Measurements from ENCODE around the gene CNTN6. TPM values are rescaled to one million over a fixed set of nuclear protein-coding genes. Genes with fewer than 3 reads are reported as not detected.

The CNTN6 gene
- total RNA-seq = 2.7 TPM

DNA sequence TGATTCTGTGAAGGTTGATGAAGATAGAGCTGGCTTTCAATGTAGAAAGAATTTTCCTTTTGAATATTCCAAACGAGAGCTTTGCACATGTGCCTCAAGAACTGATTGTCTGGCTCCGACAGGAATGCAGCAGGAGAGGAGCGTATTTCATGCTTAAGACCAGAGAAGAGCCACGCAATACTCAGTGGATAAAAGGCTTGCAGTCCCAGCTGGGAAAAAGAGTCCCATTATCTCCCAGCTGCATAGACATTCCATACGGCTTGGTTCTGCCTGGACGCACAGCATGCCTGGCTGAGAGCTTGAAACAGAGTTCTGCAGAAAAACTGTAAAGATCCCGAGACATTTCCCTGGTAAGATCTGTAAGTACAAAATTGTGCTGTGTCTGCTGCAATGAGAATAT lies at the start of gene CNTN6:
Gene CNTN6, plus strand, starts transcription at position 254 of the 400 bp plus-strand sequence. CDS start 54,985 bp downstream, outside the sequence.
- no peak for DNase-seq (ENCODE audit: low spot score)

DNA sequence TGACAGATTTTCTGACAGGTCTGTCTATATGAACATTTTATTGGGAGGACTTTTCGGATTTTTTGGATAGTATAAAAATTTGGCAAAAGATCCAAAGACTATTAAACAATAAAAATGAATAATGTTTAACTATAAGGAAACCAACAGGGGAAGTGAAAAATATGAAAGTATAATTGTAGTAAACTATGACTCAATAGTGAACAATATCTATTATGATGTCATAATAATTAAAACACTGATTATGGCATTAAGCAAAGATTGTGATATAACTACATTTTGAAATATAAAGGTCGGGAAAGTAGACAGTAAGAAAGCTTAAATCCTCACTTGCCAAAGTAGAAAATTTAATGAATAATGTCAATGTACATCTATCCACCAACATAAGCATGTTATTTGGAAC lies 44.3 kb upstream of the CNTN6 start:
- no peak for DNase-seq (ENCODE audit: low spot score)

DNA sequence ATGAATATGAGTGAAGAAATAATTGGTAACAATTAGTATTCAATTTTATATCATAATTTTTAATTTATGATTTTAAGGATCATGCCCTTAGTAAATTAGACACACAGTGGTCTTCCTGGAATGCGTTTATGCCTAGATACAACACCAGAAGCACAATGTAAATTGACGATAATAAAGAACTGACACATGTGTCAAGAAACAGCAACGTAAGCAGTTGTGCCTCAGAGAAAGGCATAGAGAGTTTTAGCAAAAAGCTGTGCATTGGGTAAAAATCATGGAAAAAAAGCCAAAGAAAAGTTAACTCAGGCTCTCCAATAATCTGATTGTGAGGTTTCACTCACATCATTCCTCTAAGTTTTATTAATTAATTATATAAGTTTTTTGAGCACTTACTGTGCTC lies 37.0 kb upstream of the CNTN6 start:
- DNase-seq (ENCODE audit: low spot score) = no peak

DNA sequence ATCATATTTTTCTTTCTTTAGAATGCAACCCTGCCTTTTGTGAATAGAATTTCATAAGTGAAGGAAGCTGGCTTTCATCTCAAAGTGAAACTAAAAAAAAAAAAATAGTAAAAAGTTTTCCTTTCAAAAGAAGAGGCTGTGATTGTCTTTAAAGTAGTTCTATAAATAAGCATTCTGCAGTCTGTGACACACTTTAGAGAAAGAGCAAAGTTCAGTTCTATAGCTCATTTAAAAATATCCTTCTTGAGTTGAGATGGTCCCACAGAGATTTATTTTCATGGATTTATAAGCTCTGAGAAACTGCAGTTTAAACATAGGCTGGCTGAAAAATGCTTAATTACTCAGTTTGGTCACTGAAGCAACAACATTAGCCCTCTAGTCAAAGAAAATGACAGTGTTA lies 36.1 kb upstream of the CNTN6 start:
- DNase-seq (ENCODE audit: low spot score) = no peak

DNA sequence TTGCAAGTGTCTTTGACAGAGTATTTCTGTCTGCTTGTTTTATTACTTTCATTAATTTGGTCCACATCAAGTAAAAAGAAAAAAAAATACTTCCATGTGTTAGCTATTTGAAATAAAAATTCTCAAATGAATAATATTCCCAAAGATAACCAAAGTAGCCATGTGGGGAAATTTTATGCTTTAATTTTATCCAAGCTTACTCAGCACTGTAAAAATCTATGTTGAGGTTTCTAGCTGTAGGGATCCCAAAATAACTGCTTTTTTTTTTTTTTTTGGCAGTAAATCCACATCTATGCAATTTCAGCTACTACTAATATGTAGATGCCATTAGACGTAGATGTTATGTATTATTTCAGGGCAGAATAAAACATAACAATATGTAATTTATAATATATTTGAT lies 35.4 kb upstream of the CNTN6 start:
- no peak for DNase-seq (ENCODE audit: low spot score)

DNA sequence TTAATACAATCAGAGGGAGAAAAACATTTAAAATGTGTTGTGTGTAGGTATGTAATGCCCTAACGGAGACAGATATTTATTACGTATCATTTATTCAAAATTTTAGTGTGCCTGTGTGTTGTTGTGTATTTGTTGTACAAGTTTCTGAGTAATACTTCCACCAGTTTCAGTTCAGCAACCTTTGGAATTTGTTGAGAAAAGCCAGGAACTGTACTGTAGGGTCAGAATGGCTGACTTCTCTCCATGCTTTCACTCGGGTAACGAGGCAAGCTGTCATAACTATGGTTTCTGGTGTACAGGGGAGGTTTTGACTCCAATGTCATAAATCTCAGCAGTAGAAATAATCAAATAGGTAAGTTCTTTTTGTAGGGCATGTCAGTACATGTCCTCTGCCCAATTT lies 23.8 kb upstream of the CNTN6 start:
- no peak for DNase-seq (ENCODE audit: low spot score)

DNA sequence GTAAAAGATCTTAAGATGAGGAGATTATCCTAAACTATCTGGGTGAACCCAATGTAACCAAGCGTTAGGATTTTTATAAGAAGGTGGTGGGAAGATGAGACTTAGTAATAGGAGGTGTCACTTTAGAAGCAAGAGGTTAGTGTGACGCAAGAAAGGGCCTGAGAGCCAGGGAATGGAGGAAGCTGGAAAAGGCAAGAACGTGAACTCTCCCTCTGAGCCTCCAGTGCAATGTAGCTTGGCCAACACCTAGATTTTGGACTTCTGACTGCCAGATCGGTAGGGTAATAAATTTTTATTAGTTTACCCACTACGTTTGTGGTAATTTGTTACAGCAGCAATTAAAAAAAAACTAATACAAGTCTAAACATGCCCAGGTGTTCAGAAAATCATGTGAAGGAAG lies 20.8 kb upstream of the CNTN6 start:
- DNase-seq (ENCODE audit: low spot score) = no peak

DNA sequence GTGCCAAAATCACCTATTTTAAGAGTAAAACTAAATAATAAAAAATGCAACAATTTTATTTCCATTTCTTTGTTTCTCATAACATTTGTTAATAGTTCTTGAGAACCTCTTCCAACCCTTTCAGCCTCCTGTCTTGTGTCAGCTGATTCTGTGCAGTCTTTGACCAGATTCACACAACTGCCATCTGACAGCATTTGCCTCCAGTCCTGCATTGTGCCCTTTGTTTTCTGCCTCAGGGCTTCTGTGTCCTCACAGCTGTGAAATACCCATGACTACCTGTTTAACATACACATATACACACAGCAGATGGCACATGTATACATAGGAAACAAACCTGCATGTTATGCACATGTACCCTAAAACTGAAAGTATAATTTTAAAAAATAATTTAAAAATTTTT lies 13.2 kb upstream of the CNTN6 start:
- no peak for DNase-seq (ENCODE audit: low spot score)

DNA sequence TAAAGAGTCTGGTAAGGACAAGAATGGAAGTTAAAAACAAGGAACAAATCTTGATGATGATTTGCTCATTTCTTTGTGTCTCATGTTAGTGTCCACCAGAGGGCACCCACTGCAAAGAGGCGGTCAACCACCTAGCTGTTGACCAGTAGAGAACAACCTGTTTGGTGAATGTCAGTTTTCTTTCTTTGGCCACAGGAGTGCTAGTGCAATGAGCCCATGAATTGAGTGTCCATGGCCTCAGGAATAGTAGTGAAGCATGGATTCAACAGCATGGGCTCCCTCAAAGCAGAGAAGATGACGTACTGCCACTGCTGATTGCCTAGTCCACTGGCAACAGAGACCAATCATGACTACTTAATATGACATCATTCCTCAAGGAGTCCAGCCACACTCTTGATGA lies 10.7 kb upstream of the CNTN6 start:
- DNase-seq (ENCODE audit: low spot score) = peak; percentile 49

DNA sequence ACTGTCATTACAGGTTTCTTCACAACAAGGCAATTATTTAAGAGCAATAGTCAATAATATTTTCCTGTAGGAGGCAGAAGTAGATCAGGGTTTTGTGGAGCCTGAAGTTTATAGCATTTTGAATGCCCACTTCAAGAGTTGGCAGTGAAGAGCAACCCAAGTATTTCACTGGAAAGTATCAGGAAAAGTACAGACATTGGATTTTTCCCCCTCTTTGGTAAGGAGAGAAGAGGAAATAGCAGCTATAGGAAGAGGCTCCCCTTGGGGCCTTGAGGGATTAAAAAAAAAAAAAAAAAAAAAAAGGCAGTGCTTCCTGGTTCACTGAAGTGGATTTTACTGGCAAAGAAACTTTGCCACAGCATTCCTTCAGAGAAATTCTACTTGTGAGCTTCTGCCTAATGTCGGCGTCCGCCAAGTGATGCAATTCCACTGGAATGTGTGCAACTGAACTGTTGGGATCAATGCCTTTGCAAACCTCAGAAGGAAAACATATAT lies 5.7 kb upstream of the CNTN6 start:
- no peak for DNase-seq (ENCODE audit: low spot score)

DNA sequence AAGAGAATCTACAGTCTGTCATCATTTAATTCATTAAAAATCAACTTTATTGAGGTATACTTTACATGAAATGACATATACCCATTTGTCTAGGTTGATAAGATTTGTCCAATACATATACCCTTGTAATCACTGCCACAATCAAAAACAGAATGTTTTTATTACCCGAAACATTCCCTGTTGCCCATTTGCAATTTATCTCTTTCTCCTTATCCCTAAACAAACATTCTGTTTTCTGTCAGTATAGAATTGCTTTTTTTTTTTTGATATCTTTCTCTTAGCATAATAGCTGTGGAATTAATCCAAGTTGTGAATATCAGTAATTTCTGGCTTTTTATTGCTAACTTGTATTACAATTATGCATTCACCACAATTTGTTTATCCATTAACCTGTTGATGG lies 4.3 kb upstream of the CNTN6 start:
- no peak for DNase-seq (ENCODE audit: low spot score)

DNA sequence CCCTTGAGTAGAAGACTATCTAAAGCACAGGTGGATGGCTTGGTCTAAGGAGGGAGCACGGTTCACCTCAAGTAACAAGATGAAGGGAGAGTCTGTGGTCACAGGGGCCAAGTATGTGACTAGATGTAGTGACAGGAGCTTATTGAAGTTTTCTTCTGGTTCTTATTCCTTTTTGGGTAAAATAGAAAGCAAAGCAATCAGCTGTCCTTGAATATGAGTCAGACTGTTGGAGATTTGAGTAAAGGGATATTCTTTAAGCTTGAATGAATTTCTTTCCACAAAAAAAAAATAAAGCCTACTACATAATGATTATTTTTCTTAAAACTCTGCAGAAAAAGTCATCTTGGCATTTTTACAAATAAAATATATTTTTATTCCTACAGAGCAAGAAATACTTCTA lies 1.5 kb upstream of the CNTN6 start:
- DNase-seq (ENCODE audit: low spot score) = no peak

DNA sequence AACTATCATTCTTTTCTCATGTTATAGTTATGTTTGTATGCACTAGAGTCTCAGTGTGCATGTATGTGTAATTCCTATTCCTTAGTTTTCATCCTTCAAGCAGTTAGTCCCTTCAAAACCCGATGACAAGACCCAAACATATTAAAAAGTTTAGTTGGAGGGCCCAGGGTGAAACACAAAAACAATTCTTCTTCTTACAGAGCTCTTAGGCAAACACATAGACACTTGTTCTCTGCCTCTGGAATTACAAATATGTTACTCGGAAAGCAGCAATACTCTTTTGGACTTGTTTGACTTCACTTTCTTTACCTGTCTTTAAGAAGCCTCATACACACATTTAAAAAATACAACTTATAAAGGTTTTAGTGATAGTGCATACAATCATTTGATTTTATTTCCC lies 763 bp upstream of the CNTN6 start:
- no peak for DNase-seq (ENCODE audit: low spot score)

DNA sequence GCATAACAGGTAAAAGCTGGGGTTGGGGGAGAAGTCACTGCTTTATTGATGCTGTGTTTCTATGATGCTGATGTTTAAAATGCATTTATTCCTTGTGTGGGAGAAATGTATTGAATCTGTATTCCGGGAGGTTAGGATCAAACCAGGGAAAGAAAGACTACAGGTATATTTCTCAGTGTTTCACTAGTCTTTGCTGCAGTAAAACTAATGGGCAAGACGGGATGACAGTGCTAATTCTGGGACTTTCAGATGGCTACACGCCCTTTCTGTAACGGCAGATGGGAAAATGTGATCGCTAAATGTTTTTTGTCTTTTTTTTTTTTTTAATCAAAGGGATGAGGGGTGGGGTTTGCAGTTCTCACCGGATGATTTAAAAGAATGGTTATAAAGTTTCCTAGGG lies 393 bp downstream of the CNTN6 start:
- no peak for DNase-seq (ENCODE audit: low spot score)

DNA sequence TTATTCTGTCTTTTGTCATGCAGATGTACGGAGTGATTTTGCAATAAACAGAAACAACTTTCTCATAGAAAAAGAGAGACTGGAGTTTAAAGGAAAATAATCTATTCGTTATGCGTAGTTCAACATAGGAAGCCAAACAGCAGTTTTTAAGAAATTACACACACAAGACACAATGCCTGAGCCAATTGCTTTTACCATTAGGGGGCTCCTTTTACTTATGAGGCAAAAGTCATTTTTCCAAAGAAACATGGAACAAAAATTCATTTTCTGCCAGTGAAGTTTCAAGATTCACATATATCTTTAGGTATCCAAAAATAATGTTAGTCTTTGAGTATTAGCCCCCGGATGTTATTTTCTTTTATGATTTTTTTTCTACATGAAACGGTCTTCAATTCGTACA lies 10.7 kb downstream of the CNTN6 start:
- DNase-seq (ENCODE audit: low spot score) = no peak

DNA sequence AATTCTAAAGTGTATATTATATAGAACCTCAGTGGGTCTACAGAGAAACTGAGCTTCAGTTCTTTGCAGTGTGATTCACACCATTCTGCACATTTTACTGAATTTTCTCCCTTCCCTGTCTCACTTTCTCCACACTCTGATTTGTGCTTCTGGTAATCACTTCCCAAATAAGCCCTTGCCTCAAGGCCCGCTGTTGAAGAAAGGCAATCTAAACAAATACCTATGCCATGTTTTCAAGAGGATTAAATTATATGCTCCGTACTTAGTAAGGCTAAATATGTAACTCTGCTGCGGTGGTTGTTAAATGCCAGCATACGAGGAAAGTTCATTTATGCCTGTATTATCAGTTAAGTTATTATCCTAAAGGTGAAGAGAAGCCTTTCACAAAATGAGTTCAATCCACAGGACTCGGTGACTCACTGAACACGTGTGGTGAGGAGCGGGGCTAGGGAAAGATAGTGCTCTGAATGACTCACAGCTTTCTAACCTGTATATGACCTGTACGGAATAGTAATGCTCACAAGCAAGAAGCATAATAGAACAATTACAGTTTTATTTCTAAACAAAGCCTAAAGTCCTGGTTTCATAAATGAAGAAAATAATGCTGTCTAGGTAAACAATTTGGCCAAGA lies 25.1 kb downstream of the CNTN6 start:
- no peak for DNase-seq (ENCODE audit: low spot score)

DNA sequence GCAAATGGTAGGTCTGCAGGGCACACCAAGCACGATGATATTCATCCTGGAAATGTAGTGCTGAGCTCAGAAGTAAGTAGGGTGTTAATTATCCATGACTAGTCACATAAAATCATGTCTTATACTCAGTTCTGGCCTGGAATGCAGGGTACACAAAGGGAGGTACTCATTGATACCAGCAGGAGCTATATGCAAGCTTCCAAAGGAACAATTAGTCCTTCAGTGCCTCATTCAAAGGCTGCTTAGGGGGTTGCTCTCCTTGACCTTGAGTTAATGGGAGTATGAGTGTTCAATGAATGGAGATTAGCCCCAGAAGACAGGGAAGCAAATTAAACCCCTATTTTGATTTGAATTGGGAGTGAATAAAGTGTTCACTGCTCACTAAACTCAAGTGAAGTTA lies 38.3 kb downstream of the CNTN6 start:
- DNase-seq (ENCODE audit: low spot score) = no peak

DNA sequence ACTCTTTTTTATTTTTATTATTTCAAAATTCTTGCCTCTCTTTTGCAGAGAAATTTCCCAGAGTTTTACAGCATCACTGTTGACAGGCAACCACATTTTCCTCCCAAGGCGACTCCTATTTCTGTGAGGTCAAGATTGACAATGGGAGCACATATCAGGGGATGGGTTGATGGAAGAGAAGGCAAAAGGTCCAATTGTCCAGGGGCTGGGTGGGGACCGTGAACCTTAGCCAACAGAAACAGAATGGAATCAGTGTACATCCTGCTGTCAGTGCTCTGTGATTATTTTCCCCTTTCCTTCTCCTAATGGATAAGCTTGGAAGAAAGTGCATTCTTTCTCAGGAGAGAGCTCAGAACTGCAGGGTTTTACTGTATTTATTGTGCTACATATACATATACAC lies 42.4 kb downstream of the CNTN6 start:
- DNase-seq (ENCODE audit: low spot score) = no peak

DNA sequence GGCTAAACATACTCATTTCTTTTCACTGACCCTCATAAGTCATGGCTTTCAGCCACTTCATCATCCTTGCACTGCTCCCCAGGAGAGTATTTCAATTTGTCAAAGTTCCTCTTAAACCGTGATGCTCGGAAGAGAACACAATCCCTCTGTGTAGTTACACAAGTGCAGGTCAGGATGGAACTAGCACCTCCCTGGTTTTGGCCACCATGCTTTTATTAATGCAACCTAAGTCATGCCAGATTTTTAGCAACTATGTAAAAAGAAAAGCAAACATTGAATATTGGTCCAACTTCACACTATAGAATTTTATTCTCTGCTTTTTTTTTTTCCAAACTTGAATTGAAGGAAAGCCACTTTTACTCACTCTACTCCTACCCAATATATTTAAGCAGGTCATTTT lies 45.2 kb downstream of the CNTN6 start:
- DNase-seq (ENCODE audit: low spot score) = no peak

DNA sequence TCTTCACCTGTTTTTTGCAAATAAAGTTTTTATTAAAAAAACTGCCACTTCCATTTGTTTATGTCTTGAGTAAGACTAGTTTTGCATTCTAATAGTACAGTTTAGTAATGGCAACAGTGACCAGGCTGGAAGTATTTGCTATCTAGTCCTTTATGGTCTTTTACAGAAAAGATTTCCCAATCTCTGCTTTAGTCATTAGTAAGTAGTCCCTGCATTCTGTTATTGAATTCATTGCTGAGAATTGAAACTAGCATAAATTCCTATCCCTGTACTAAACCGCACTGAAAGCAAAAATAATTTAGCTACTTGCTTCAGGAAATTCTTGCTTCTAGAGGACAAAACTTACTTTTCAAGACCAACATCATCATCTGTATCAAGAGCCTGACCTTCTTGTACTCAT lies 46.2 kb downstream of the CNTN6 start:
- DNase-seq (ENCODE audit: low spot score) = no peak

DNA sequence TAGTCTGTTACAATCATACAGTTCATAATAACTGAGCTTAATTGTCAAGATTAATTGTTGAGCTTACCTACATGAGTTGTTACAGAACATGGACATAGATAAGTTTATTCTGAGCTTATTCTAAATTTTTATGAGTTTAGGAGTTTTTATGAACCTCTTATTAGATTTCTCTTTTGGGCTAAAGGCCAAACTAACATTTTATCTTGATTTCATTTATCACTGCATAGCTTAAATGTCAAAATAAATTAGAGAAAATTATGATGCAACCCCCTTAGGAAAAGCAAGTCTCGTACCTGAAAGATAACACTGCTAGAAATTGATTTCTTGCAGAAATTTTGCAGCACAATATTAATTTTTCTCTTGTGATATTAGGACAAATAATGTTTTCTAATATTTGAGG lies 54.5 kb downstream of the CNTN6 start:
- no peak for DNase-seq (ENCODE audit: low spot score)

DNA sequence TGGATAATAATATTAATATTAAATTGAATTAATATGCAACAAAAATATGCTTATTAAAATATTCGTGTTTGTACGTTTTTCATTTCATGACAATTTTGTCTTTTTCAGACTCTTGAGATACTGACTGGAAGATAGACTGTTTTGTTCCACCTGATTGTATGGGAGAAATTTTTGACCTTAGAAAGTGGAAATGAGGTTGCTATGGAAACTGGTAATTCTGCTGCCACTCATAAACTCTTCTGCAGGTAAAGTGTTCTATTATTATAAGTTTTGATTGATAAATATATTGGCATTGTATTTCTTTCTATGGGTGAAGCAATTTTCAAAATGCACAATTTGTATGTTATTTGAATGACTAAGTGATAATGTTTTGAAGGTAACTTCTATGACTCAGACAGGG lies 55.0 kb downstream of the CNTN6 start:
- DNase-seq (ENCODE audit: low spot score) = no peak

DNA sequence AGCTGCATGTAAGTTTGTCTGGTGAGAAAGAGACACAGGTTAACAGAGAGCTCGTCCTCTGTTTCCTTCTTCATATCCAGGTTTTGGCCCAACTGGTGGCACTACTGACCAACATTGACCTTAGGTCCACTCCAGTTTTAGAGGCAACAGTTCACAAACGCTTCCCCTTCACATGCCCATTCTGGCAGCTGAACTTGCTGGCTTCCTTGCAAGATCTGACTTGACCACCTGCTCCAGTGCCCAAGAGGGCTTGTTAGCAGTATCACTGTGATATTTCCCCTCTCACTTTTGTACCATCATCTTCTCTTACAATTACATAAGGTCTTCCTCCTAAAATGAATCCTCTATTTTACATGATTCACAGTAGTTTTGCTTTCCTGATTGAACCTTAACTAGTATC lies 71.3 kb downstream of the CNTN6 start:
- DNase-seq (ENCODE audit: low spot score) = no peak

DNA sequence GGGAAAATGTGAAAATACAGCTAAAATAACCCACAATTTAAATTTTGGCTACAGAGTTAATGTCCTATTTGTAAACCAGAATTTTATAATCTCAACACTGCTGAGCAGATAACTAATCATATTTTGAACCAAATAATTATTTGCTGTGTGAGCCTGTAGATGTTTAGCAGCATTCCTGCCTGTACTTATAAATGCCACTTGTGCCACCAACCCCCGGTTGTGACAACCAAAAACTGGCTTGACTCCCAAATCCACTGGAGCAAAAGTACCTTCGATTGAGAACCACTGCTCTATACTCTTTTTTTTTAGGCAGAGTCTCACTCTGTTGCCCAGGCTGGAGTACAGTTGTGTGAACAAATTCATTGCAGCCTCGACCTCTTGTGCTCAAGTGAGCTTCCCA lies 78.5 kb downstream of the CNTN6 start:
- no peak for DNase-seq (ENCODE audit: low spot score)

Data from ureter (tissue), 1 donor.